GM12878 (cell line): ENCODE data around the gene BMP2K.

Experiments
- EP300 ChIP-seq, 2 experiments: fragments of 150-350 bp in 1 of 2; IDR thresholded peaks; 2 replicates each; pipeline ENCODE4 v1.6.1; 2011 to 2012; ENCODE audit warnings: low read depth in 2 of 2, low read length in 2 of 2, borderline replicate concordance in 1 of 2, improper control_type of control experiment in 1 of 2, inconsistent platforms in 1 of 2; ENCODE audit not compliant: control insufficient read depth in 1 of 2
- NFXL1 ChIP-seq: fragments of 450-650 bp; IDR thresholded peaks from 2 replicates; pipeline ENCODE4 v1.6.1; 2017; ENCODE audit warnings: antibody characterized with exemption, mild to moderate bottlenecking, borderline replicate concordance
- SIN3A ChIP-seq: IDR thresholded peaks from 2 replicates; pipeline ENCODE4 v1.6.1; 2012; ENCODE audit warnings: low read depth, low read length, improper control_type of control experiment
- SMARCA5 ChIP-seq: fragments of 450-650 bp; IDR thresholded peaks from 2 replicates; pipeline ENCODE4 v1.6.1; 2017; ENCODE audit warnings: mild to moderate bottlenecking
- TF ChIP-seq, protein P1 (sequence below), 3 experiments: IDR thresholded peaks in 2 of 3; conservative IDR thresholded peaks in 1 of 3; 2 replicates each; pipeline ENCODE4 v1.5.1; 2011; ENCODE audit warnings: low read depth in 3 of 3, low read length in 3 of 3, mild to moderate bottlenecking in 3 of 3, control low read depth in 2 of 3, moderate library complexity in 2 of 3, inconsistent platforms in 1 of 3, mixed read lengths in 1 of 3; ENCODE audit not compliant: control insufficient read depth in 2 of 3, insufficient read depth in 1 of 3; ENCODE audit errors: extremely low read depth in 1 of 3
- TF ChIP-seq, protein P2 (sequence below): fragments of 450-650 bp; formaldehyde crosslinking; IDR thresholded peaks from 2 replicates; pipeline ENCODE4 v1.5.0; 2022; ENCODE audit warnings: mild to moderate bottlenecking, missing genetic modification characterization
- TF ChIP-seq, protein P3 (sequence below): IDR thresholded peaks from 2 replicates; pipeline ENCODE4 v1.6.1; 2011; ENCODE audit warnings: low read depth, mild to moderate bottlenecking, low read length, moderate library complexity, borderline replicate concordance; ENCODE audit errors: extremely low read depth

DNA sequence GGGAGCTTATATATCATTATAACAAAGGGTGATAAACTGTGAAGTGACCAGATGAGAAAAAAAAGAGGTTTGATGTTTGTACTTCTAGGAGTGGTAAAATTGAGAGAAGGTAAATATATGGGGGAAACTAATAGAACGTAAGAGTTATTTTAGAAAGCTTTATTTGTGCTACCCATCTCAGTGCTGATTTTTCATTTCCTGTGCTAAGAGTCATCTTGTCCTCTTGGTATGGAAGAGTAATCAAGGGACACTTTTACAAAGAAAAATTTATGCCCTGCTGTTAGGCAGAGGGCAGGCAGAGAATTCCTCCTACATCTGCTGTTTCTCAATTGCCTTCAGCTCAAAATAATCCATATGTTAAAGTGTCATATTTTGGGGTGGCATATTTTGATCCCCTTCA, 49.6 kb upstream of the BMP2K start:
- TF ChIP-seq, protein P1, sequence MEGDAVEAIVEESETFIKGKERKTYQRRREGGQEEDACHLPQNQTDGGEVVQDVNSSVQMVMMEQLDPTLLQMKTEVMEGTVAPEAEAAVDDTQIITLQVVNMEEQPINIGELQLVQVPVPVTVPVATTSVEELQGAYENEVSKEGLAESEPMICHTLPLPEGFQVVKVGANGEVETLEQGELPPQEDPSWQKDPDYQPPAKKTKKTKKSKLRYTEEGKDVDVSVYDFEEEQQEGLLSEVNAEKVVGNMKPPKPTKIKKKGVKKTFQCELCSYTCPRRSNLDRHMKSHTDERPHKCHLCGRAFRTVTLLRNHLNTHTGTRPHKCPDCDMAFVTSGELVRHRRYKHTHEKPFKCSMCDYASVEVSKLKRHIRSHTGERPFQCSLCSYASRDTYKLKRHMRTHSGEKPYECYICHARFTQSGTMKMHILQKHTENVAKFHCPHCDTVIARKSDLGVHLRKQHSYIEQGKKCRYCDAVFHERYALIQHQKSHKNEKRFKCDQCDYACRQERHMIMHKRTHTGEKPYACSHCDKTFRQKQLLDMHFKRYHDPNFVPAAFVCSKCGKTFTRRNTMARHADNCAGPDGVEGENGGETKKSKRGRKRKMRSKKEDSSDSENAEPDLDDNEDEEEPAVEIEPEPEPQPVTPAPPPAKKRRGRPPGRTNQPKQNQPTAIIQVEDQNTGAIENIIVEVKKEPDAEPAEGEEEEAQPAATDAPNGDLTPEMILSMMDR (IDR thresholded peaks at IDR 0.05 in 2 of 3, conservative IDR thresholded peaks at IDR 0.05 in 1 of 3; ENCODE audit: control insufficient read depth in 2 of 3, extremely low read depth in 1 of 3, insufficient read depth in 1 of 3, low read depth in 3 of 3, low read length in 3 of 3): no peak
- TF ChIP-seq, protein P2, sequence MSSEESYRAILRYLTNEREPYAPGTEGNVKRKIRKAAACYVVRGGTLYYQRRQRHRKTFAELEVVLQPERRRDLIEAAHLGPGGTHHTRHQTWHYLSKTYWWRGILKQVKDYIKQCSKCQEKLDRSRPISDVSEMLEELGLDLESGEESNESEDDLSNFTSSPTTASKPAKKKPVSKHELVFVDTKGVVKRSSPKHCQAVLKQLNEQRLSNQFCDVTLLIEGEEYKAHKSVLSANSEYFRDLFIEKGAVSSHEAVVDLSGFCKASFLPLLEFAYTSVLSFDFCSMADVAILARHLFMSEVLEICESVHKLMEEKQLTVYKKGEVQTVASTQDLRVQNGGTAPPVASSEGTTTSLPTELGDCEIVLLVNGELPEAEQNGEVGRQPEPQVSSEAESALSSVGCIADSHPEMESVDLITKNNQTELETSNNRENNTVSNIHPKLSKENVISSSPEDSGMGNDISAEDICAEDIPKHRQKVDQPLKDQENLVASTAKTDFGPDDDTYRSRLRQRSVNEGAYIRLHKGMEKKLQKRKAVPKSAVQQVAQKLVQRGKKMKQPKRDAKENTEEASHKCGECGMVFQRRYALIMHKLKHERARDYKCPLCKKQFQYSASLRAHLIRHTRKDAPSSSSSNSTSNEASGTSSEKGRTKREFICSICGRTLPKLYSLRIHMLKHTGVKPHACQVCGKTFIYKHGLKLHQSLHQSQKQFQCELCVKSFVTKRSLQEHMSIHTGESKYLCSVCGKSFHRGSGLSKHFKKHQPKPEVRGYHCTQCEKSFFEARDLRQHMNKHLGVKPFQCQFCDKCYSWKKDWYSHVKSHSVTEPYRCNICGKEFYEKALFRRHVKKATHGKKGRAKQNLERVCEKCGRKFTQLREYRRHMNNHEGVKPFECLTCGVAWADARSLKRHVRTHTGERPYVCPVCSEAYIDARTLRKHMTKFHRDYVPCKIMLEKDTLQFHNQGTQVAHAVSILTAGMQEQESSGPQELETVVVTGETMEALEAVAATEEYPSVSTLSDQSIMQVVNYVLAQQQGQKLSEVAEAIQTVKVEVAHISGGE (CRISPR knock-in tag): no peak
- TF ChIP-seq, protein P3, sequence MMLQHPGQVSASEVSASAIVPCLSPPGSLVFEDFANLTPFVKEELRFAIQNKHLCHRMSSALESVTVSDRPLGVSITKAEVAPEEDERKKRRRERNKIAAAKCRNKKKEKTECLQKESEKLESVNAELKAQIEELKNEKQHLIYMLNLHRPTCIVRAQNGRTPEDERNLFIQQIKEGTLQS: no peak
- TF ChIP-seq NFXL1: no peak
- TF ChIP-seq EP300 (IDR thresholded peaks at IDR 0.05; ENCODE audit: borderline replicate concordance in 1 of 2, control insufficient read depth in 1 of 2, low read depth in 2 of 2, low read length in 2 of 2): no peak
- no peak for TF ChIP-seq SIN3A
- TF ChIP-seq SMARCA5: no peak
